ENCODE measurements around the gene IQSEC3. TPM values are rescaled to one million over a fixed set of nuclear protein-coding genes. Genes with fewer than 3 reads are reported as not detected.

Gene IQSEC3
- total and polyA plus RNA-seq, 4 donors = 0.29 to 7.5 (median 1.5) TPM

DNA sequence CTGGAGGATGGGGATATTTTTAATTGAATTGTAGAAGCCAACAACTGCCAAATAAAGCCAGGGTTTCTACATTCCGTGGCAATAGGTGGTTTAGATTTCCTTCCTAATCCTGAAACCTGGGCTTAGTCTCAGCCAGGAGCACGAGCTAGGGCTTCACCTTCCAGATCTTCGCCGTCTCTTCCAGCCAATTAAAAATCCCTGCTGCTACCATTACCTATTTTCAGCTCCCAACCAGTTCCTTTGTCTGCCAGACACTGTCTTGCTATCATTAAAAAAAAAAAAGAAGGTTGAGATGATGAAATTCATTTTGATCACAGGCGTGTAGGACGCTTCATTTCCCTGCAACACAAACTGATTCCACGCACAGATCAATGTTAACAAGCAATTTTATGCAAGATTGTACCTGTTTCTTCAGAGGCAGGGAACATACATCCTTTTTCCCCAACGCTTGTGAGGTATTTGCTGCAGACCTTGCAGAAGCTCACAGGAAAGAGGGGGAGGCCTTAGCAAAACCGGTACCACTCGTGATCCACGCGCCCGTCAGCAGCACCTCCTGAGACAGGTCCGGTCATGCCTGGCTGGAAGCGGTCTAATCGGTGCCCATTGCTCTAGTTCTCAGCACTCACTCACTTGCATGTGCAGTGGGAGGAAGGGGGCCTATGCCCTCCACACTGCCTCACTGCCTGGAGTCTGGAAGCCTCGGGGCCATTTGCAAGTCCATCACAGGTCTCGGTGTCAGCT is 82.3 kb downstream of the IQSEC3 start:
- no peaks in the 10 kb centered on the region for H3K36me3 ChIP-seq (ENCODE audit: control insufficient read depth in 4 of 4, insufficient read depth in 4 of 4, low read length in 4 of 4)
- no peak for ATAC-seq (ENCODE audit: insufficient read depth, low FRiP score)
- H3K9me3 ChIP-seq (ENCODE audit: control insufficient read depth in 4 of 4, insufficient read depth in 3 of 4, low read length in 3 of 4) = no peaks in the 10 kb centered on the region
- H3K27me3 ChIP-seq (ENCODE audit: control insufficient read depth in 3 of 3, insufficient read depth in 3 of 3, low read length in 2 of 3) = peaks cover 0 to 10% (median 0%) of the 10 kb centered on the region in 3 donors
- WGBS, 2 donors = 82 to 89% methylated on average over 18 of the region's 18 CpGs
- TF ChIP-seq, protein P1, sequence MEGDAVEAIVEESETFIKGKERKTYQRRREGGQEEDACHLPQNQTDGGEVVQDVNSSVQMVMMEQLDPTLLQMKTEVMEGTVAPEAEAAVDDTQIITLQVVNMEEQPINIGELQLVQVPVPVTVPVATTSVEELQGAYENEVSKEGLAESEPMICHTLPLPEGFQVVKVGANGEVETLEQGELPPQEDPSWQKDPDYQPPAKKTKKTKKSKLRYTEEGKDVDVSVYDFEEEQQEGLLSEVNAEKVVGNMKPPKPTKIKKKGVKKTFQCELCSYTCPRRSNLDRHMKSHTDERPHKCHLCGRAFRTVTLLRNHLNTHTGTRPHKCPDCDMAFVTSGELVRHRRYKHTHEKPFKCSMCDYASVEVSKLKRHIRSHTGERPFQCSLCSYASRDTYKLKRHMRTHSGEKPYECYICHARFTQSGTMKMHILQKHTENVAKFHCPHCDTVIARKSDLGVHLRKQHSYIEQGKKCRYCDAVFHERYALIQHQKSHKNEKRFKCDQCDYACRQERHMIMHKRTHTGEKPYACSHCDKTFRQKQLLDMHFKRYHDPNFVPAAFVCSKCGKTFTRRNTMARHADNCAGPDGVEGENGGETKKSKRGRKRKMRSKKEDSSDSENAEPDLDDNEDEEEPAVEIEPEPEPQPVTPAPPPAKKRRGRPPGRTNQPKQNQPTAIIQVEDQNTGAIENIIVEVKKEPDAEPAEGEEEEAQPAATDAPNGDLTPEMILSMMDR (IDR thresholded peaks at IDR 0.05; ENCODE audit: control extremely low read depth, extremely low read depth) = no peak
- no peak overlapping the region for H3K27ac ChIP-seq (ENCODE audit: low read depth in 1 of 2, low read length in 1 of 2)
- no peaks in the 10 kb centered on the region for H3K4me1 ChIP-seq (ENCODE audit: control insufficient read depth in 5 of 5, insufficient read depth in 5 of 5, low read length in 5 of 5)
- no peak overlapping the region for H3K4me3 ChIP-seq
- no peak for DNase-seq
- H3K9ac ChIP-seq (ENCODE audit: insufficient read depth in 1 of 2, low read length in 2 of 2) = no peak overlapping the region

DNA sequence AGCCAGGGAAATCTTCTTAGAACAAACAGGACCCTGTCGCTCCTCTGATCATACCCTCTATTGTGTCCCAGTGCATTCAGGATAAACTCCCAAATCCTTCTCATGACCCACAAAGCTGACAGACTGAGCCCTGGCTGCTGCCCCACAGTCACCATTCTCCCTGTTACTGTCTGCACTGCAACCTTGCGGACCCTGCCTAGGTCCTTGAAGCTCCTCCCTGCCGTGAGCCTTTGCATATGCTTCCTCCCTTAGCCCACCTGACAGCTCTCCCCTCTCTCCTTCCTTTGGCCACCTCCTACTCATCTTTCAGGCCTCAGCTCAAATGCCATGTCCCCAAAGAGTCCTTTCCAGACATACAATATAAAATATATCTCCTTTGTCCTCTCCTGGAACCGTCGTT is 85.0 kb downstream of the IQSEC3 start:
- ATAC-seq (ENCODE audit: insufficient read depth, low FRiP score) = no peak
- Histone ChIP-seq H3K36me3 (ENCODE audit: control insufficient read depth in 4 of 4, insufficient read depth in 4 of 4, low read length in 4 of 4) (no peaks in the 10 kb centered on the region), H3K27ac (ENCODE audit: low read depth in 1 of 2, low read length in 1 of 2) (no peak overlapping the region), H3K9me3 (ENCODE audit: control insufficient read depth in 4 of 4, insufficient read depth in 3 of 4, low read length in 3 of 4) (no peaks in the 10 kb centered on the region), H3K9ac (ENCODE audit: insufficient read depth in 1 of 2, low read length in 2 of 2) (no peak overlapping the region), H3K27me3 (ENCODE audit: control insufficient read depth in 3 of 3, insufficient read depth in 3 of 3, low read length in 2 of 3) (peaks cover 0 to 10% (median 0%) of the 10 kb centered on the region in 3 donors), H3K4me3 (no peak overlapping the region), H3K4me1 (ENCODE audit: control insufficient read depth in 5 of 5, insufficient read depth in 5 of 5, low read length in 5 of 5) (no peaks in the 10 kb centered on the region)
- no peak for DNase-seq
- TF ChIP-seq, protein P1 (IDR thresholded peaks at IDR 0.05; ENCODE audit: control extremely low read depth, extremely low read depth) = no peak
- WGBS, 2 donors = 77 to 90% methylated on average over 5 of the region's 5 CpGs

DNA sequence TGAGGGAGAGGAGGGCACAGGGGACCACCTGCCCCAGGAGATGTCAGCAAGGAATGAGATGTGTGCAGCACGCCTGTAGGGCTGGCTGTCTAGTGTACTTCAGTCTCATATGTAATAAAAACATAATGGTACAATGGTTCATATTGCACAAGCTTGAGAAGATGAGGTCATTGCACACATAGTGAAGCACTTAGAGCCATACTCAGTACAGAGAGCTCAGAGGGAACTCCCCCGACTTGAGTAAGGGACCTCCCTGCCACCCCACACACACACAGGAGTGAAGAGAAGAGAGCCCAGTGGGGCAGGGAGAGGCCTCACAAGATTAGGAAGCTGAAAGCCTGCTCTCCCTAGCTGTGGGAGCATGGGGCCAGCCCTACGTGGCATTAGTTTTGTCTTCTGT is 85.9 kb downstream of the IQSEC3 start:
- Histone ChIP-seq H3K27me3 (ENCODE audit: control insufficient read depth in 3 of 3, insufficient read depth in 3 of 3, low read length in 2 of 3) (peaks cover 0 to 10% (median 0%) of the 10 kb centered on the region in 3 donors), H3K9me3 (ENCODE audit: control insufficient read depth in 4 of 4, insufficient read depth in 3 of 4, low read length in 3 of 4) (no peaks in the 10 kb centered on the region), H3K4me3 (no peak overlapping the region), H3K27ac (ENCODE audit: low read depth in 1 of 2, low read length in 1 of 2) (no peak overlapping the region), H3K36me3 (ENCODE audit: control insufficient read depth in 4 of 4, insufficient read depth in 4 of 4, low read length in 4 of 4) (no peaks in the 10 kb centered on the region), H3K9ac (ENCODE audit: insufficient read depth in 1 of 2, low read length in 2 of 2) (no peak overlapping the region), H3K4me1 (ENCODE audit: control insufficient read depth in 5 of 5, insufficient read depth in 5 of 5, low read length in 5 of 5) (no peaks in the 10 kb centered on the region)
- WGBS, 2 donors = 55 to 59% methylated on average over 3 of the region's 3 CpGs
- no peak for DNase-seq
- TF ChIP-seq, protein P1 (IDR thresholded peaks at IDR 0.05; ENCODE audit: control extremely low read depth, extremely low read depth) = no peak
- ATAC-seq (ENCODE audit: insufficient read depth, low FRiP score) = no peak
